HG03139 (cell line): ENCODE results near the gene POLR3C.
A peak's percentile ranks its signal among the peaks of the same experiment; 100 is the strongest.
"Not testable (repeated sequence)": the region's sequence is repeated elsewhere in the genome, so short reads cannot be mapped to it uniquely, and the experiment has no call there.

Source experiments
- ATAC-seq: cut with Tn5 transposase; IDR thresholded peaks from one replicate; pipeline ENCODE4 v1.9.1; 2021; ENCODE audit not compliant: unreplicated experiment

Gene POLR3C

DNA sequence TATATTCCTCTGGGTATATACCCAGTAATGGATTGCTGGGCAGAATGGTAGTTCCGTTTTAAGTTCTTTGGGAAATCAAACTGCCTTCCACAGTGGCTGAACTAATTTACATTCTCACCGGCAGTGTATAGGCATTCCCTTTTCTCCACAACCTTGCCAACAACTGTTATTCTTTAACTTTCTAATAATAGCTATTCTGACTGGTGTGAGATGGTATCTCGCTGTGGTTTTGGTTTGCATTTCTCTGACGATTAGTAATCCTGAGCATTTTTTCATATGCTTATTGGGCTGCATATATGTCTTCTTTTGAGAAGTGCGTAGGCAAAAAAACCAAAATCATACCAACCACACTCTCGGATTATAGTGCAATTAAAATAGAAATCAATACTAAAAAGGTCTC is 5.9 kb upstream of the POLR3C start:
- not testable (repeated sequence) for ATAC-seq

DNA sequence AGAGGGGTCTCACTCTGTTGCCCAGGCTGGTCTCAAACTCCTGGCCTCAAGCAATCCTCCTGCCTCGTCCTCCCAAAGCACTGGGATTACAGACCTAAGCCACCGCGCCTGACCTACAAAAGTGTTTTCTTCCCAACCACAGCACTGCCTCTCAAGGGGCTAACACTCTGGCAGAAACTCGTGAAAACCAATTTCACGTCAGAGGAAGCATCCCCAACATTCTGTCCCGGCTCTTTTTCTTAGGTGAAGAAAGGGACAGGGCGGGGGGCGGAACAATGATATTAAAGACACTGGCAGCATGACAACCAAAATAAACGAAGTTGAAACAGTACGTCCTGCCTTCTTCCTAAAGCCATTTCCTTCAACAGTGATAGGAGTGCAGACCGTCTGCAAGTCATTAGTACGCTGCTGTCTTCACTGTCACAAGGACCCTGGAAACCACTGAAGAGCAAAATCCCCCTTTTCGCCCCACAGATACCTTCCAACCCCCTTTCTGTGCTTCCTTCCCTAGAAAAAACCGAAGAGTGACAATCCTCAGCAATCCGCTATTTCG is 1.1 kb upstream of the POLR3C start:
- not testable (repeated sequence) for ATAC-seq

DNA sequence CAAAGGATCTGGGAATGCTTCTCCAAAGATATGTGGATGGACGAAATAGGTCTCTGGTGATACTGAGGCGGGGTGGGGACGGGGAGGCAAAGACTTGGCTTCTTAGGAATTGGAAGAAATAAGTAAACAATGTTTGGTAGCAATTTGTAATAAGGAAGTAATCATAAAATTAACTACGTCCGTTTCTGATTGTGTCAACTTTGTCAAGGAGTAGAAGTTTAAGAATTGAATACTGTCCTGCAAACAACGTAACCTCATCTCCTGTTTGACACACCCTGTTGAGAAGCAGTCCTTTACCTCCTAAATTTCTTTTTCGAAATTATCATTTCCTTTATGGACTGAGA is 471 bp downstream of the POLR3C start:
- ATAC-seq = no peak

DNA sequence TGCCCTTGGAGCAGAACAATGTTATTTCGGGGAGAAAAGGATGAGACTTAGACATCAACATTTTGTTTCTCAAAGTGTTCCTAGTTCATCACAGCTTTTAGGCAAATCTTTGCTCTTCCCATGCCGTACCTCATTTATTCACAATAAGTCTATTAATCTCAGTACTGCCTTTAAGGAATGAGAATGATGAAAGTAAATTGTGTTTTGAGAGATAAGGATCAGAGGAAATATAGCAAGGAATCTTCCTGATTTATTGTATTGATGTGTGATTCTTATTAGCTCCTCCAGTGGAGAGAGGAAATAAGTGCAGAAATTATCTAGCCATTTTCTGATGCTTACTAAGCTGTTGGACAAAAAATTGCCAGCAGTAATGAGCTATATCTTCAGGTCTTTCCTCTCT is 2.0 kb downstream of the POLR3C start:
- no peak for ATAC-seq

DNA sequence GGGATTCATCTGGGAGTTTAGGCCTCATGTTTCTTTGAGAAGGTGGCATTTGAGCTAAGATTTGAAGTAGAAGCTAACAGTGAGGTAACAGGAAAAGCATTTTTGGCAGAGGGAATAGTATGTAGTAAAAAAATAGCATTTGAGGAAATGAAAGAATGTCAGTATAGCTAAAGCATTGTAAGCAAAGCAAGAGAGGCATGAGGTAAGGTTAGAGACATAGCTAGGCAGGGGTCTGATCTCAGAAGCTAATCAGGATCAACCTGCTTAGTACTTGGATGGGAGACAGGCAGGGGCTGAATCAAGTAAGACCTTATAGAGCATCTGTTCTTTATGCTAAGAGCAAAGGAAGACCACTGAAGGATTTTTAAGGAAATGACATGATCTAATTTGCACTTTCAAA is 4.0 kb downstream of the POLR3C start:
- ATAC-seq = no peak

DNA sequence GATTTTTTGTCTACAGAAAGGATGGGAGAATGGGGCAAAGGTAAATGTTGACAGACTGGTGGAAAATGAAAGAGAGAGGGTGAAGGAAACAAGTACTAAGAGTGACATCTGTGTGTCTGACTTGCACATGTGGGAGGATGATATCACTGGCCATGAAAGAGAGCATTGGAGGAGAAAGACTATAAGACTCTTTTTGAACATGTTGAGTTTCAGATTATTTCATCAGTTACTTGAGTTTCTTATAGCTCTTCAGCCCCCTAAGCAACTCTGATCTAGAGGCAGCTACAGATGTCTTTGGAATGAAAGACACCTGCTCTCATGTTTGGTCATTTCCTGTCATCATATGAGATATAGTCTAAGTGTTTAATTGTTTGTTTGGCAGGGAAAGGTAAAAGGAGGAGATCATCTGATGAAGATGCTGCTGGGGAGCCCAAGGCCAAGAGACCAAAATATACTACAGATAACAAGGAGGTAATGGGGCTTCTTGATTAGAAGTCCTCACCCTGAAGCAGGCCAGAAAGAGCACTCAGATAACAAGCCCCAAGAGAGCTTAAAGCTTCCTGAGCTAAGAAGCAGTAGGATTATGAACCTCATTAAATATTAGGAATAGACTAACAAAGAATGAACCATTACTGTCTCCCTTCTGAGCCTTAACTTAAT is 4.5 kb downstream of the POLR3C start:
- no peak for ATAC-seq

DNA sequence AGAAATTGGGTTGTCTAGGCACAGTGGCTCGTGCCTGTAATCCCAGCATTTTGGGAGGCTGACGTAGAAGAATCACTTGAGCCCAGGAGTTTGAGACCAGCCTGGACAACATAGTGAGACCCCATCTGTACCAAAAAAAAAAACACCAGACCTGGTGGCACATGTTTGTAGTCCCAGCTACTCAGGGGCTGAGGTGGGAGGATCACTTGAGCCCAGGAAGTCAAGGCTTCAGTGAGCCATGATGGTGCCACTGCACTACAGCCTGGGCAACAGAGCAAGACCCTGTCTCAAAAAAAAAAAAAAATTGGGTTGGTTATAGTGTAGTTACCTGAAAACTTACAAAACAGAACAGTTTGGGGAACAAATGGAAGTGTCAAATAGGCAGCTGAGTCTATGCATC is 6.8 kb downstream of the POLR3C start:
- ATAC-seq = not testable (repeated sequence)

DNA sequence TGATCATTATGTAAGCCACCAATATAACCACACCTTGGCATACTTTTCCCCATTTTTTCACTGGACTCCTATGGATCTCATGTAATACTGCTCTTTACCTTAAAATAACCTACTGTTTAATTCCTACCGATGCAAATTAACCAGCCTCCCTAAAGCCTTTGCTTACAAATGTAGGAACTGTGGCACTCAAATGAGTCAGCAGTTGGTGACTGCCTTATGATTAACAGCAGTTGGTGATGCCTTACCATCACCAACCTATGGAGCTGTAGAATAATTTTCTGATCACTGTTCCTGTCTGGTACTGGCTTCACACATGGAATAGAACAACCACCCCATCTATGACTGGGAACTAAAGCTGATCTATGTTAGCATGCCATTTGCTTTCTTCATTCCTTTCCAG is 13.7 kb downstream of the POLR3C start:
- no peak for ATAC-seq

DNA sequence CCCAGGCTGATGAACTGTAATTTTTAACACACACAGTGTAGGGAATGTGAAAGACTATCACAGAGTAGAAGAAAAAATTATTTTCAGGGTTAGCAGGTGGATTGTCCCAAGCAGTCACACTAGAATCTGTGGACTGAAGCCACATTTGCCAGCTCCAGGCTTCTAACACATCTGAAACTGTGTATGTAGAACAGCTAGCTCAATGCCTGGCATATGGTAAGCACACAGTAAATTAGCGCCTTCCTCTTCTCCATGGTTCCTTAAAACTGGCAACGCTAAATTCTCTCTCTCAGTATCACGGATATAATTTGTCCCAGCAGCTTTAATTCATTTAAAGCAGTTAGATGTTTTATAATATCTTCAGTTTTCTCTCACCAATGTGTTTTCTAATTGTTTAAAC is 19.0 kb downstream of the POLR3C start:
- no peak for ATAC-seq

DNA sequence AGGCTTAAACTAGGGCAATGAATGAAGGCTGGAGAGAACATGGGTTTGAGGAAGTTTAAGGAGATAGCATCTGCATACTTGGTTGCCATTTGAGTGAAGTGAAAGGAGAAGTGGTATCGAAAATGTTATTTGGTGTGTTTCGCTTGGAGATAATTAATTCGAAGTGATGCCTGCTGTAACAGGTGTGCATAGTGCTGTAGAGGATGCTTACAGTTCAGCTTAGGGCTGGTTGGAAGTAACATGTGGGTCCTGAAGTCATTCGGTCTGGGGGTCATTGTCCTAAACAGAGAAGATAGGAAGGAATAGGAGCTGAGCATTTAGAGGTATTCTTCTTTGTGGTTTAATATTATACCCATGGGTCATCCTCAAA is 21.1 kb downstream of the POLR3C start:
- peak; percentile 47 for ATAC-seq

DNA sequence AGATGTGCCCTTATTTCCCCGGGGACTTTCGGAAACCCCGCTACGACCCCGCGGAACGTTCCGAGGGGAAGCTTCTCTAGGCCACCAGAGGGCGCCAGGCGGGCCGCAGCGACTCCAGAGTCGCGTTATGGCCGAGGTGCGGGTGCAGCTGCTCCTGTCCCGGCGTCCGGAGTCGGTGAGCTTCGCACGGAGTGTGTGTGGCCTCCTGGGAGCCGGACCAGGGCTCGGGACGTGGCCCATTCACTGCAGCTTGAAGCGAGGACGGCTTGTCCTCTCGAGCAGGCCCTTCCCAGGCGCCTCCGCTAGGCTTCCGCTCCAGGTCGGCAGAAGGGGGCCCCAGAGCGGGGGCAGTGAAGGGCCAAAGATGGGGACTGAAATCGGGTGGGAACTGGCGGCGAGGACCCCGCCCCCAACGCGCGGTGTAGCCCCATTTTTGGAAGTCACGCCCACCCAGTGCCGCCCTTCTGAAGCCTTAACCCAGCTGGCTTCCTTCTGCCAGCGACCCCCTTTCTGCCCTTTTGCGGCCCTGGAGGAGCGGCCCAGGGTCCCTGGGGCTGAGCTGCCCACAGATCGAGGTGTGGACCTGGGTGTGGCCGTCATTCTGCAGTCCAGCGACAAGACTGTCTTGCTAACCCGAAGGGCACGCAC is 21.6 kb downstream of the POLR3C start, which contains the start of gene NUDT17:
NUDT17 (plus strand) TSS at position 117 of the 648 bp plus-strand sequence; CDS start at position 128, 11 bp downstream.
- peak; percentile 66 for ATAC-seq

DNA sequence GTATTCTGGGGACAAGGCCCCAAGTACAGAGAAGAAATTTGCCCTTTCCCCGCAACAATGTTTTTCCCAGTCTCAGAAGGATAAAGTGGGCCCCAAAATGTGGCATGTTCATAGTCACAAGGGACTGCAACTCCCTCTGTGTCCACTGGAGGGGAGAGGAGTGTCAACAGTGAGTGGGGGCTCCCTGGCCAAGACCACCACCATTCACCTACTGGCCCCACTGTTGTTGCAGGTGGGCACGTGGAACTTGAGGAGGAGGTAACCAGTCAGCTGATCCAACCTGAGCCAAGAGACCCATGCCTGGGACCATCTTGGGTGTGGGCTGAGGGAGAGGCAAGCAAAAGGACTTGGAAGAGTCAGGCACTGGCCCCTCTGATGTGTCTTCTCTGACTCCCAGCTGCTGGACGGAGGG is 22.2 kb downstream of the POLR3C start:
- ATAC-seq = no peak

DNA sequence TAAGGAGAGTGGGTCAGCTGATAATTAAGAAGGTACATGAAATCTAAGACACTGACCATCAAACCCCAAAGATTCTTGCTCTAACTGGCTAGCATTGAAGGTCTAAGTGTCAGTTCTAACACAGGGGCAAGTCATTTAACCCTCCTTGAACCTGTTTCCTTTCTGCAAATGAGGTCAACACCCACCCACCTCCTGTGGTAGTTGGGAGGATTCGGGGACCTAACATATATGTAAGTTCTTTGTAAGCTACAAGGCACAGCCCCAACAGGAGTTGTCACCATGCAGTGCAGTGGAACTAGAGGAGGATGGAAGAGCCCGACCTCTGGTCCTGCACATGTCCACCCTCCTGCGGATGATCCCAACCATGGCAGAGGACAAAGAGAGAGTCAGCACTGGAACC is 23.8 kb downstream of the POLR3C start:
- no peak for ATAC-seq

DNA sequence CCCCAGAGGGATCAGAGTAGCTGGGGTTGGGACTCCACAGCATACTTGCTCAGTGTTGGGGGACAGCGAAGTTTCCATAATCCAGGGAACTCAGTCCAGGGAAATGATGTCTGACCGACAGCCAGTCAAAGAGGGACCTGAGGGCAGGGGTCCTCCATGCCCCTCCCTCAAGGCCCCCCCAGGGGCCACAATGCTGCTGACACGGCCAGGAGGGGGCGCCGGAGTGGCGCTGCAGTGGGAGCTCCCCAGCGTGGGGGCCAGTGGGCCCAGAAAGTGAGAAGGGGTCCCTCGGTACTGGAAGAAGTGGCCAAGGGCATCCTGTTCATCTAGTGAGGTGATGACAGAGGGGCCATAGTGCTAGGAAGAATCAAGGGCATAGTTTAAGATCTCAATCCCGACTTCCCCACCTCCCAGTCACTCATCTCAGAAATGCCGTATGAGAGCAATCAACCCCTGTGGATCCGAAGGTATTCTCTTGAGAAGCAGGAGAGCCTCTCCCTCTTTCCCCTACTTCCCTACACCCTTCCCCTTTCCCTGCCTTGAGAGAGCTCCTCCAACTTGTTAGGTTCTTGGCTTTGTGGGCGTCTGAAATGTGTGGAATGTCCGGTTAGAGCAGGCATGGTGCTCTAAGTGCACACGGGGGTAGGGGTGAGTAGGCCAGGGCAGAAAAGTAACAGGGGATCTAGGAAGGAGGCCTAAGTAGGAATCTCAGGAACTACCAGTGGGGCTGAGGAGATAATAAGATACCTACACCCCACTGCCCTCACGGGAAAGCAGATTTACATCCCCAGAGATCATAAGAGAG is 25.6 kb downstream of the POLR3C start:
- no peak for ATAC-seq

DNA sequence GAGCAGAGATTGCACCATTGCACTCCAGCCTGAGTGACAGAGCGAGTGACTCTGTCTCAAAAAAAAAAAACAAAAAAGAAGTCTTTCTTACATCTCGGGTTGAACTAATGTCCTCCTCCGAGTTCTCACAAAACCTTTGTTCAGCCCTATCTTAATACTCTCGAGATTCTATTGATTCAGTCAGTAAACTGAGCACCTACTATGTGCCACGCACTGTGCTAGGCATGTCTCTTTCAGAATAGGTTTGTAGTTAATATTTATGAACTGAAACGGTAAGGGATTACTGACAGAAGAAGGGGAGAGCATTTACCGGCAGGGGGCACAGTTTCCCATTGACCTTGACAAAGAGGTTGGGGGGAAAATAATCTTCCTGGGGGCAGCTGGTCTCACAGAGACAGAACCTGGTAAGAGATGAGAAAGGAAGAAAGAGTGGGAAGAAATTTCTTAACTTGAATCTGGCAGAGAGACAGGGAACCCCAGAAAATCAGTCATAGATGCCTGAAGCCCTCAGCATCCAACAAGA is 31.5 kb downstream of the POLR3C start:
- no peak for ATAC-seq

DNA sequence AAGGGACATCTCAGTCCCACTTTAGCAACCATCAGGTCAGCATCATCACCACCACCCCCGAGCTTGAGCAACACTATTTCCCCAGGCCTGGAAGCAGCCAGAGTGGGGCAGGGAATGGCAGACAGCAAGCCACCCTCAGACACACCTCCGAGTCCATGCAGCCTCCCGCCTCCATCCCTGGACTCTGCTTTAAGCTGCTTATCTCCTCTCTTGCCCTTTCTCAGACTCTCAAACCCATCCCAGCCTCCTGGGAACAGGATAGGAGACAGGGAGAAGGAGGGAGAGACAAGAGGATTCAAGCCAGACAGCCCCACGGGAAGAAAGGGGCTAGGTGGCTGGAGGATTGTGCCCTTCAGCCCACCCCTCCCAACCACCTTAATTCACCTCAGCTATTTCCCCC is 33.2 kb downstream of the POLR3C start:
- no peak for ATAC-seq

DNA sequence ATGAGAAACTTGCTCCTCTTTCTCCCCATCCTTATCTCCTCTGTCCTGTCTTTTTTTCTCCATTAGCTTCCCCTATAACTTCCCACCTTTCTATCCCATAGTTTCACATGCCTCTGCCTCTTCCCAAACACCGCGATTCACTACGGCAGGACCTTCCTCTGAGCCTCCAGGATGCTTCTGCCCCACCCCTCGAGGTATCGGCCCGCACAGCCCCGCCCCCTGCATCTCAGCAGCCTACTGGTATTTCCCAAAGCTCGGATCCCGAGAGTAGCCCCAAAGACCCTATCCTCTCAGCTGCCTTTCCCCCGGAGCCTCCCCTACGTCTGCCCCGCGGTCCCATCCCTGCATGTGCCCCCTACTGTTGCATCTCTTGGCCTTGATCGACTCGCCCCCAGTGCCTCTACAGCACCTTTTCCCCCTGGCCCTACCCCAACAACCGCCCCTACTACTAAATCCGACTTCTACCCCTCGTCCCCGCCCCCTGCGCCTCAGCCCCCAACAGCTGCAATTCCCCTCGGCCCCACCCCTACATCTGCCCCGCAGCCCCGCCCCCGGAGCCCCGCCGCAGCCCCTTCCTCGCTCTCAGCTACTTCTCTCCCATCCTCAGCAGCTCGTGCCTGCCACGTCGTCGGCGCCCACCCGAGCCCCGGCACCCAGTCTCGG is 34.4 kb downstream of the POLR3C start:
- no peak for ATAC-seq

DNA sequence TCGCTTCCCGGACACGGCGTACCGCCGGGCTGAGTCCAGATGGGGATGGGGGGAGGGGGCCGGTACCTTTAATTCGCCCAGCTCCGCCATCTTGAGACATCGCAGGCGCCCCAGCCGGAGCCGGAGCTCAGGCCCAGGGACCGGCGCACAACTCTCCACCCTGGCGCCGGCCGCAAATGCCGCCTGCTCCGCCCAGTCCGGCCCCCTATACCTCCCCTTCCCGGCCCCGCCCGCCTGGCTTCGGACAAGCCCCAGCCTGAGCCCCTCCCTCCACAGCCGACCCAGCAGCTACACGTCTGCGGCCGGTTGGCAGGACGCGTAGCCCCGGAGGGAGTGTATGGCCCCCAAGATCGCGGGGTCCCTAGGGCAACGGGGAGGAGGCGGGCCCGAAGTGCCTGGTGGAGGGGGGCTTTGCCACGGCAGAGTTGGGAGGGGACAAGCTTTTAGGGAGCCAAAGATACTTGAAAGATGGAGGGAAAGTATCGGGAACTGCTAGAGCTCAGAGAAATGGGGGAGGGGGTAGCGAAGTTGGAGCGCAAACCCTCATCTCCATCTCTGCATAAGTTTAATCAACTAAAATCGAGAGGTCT is 35.0 kb downstream of the POLR3C start, which contains the start of gene PIAS3:
PIAS3 (minus strand) TSS at position 181 of the 590 bp plus-strand sequence; CDS start at position 90, 91 bp downstream.
- peak; percentile 87 for ATAC-seq

DNA sequence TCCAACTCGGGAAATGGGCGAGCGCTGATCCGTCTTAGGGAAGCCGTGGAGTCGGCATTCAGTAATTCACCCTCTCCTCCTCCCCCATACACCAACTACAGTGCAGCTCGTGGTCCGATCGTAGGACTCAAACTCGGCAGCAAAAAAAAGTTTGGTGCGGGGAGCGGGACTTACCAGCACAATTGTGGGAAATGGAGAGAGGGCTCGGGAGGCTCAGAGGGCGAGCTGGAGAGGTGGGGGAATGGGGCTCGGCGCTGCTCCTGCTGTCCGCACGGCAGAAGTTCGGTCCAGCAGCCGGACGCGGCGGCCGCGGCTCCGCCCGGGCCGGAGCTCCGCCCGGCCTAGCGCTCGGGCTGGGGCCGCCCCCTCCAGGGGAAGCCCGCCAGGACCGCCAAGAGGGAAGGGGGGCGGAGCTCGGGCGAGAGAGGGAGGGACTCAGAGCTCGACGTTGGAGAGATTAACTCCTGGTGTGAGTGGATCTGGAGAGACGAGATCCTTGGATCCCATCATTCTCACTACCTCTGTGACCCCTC is 35.6 kb downstream of the POLR3C start:
- peak; percentile 60 for ATAC-seq

DNA sequence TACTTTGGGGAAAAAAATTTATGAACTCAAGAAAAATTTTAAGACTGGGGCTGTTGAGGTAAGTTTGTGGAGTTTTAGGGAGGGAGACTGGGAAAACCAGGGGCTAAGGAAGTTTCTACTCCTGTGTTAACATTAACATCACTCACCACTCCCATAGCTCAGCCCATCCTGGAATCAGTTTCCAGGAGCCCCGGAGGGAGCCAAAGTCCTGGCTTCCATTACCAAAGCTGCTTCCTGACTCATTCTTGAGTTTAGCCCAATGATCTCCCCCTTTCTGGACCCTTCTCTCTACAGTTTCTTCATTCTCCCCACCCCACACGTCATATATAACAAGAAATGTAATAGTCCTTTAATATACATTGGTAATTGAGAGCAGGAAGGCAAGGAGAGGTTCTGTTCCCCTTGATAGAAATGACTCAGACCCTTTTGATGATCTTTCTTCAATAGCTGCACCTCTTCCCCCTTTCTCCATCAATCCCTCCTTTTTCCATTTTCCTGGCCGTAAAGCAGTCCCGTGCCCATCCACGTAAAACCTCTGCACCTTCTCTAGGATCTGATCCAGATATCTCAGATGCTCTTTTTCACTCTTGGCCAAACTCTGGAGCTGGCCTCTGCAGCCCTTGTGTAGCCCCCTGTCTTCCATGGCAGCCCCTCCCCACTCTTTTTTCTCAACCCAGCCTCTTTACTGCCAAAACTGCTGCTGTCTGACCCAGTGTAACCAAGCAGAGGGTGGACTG is 39.5 kb downstream of the POLR3C start:
- ATAC-seq = no peak
